Liver (tissue), 9 donors: ENCODE results near the gene MYG1. TPM values are rescaled to one million over a fixed set of nuclear protein-coding genes. Genes with fewer than 3 reads are reported as not detected.

Experiments
- DNase-seq: peaks from one replicate; pipeline ENCODE4 v3.0.0-alpha.2; 2017; ENCODE audit warnings: low spot score
- H3K27ac ChIP-seq, 2 donors: one replicate each; pipeline ENCODE4 v1.7.0; 2013; ENCODE audit warnings: inconsistent platforms in 2 of 2, low read length in 2 of 2, control low read depth in 1 of 2, low read depth in 1 of 2, mild to moderate bottlenecking in 1 of 2
- H3K27me3 ChIP-seq, 4 donors: one replicate each; pipeline versions ENCODE4 v1.6.1 to v1.7.0; 2013; ENCODE audit warnings: low read length in 3 of 4, inconsistent platforms in 1 of 4, mild to moderate bottlenecking in 1 of 4, moderate library complexity in 1 of 4; ENCODE audit not compliant: control insufficient read depth in 4 of 4, insufficient read depth in 4 of 4
- H3K36me3 ChIP-seq, 4 donors: one replicate each; pipeline versions ENCODE4 v1.6.1 to v1.7.0; 2013; ENCODE audit warnings: low read length in 3 of 4, mild to moderate bottlenecking in 3 of 4, low read depth in 1 of 4, moderate library complexity in 1 of 4; ENCODE audit not compliant: control insufficient read depth in 4 of 4, insufficient read depth in 3 of 4
- H3K4me1 ChIP-seq, 4 donors: one replicate each; pipeline versions ENCODE4 v1.6.1 to v1.7.0; 2013; ENCODE audit warnings: low read length in 3 of 4, mild to moderate bottlenecking in 3 of 4, moderate library complexity in 1 of 4; ENCODE audit not compliant: control insufficient read depth in 4 of 4, insufficient read depth in 4 of 4
- H3K4me3 ChIP-seq, 3 donors: one replicate each; pipeline versions ENCODE4 v1.6.1 to v1.7.0; 2013; ENCODE audit warnings: low read length in 3 of 3, control low read depth in 1 of 3, low read depth in 1 of 3, mild to moderate bottlenecking in 1 of 3
- H3K9ac ChIP-seq, 2 donors: one replicate each; pipeline ENCODE4 v1.7.0; 2013; ENCODE audit warnings: low read length in 2 of 2, mild to moderate bottlenecking in 2 of 2, moderate library complexity in 2 of 2, control low read depth in 1 of 2, low read depth in 1 of 2
- H3K9me3 ChIP-seq, 4 donors: one replicate each; pipeline versions ENCODE4 v1.6.1 to v1.7.0; 2013; ENCODE audit warnings: low read length in 3 of 4; ENCODE audit not compliant: control insufficient read depth in 4 of 4
- FOXA1 ChIP-seq: IDR thresholded peaks from 2 replicates; pipeline ENCODE4 v1.6.1; 2016; ENCODE audit warnings: antibody characterized with exemption
- FOXA2 ChIP-seq: IDR thresholded peaks from 2 replicates; pipeline ENCODE4 v1.6.1; 2016; ENCODE audit warnings: antibody characterized with exemption
- GABPA ChIP-seq, 2 donors: IDR thresholded peaks in 1 of 2; conservative IDR thresholded peaks in 1 of 2; 2 replicates each; pipeline ENCODE4 v1.6.1; 2016; ENCODE audit warnings: antibody characterized with exemption in 2 of 2, mild to moderate bottlenecking in 1 of 2, moderate library complexity in 1 of 2
- JUND ChIP-seq, 2 donors: IDR thresholded peaks; 2 replicates each; pipeline ENCODE4 v1.6.1; 2016; ENCODE audit warnings: antibody characterized with exemption in 2 of 2
- NR2F2 ChIP-seq: IDR thresholded peaks from 2 replicates; pipeline ENCODE4 v1.6.1; 2016; ENCODE audit warnings: antibody characterized with exemption
- RXRA ChIP-seq, 2 donors: IDR thresholded peaks; 2 replicates each; pipeline ENCODE4 v1.6.1; 2017 to 2018; ENCODE audit warnings: antibody characterized with exemption in 2 of 2, mild to moderate bottlenecking in 1 of 2
- TAF1 ChIP-seq: conservative IDR thresholded peaks from 2 replicates; pipeline ENCODE4 v1.6.1; 2016; ENCODE audit warnings: antibody characterized with exemption, mild to moderate bottlenecking
- YY1 ChIP-seq: IDR thresholded peaks from 2 replicates; pipeline ENCODE4 v1.6.1; 2016; ENCODE audit warnings: antibody characterized with exemption, mild to moderate bottlenecking
- WGBS: extraction: QIAGEN DNeasy Blood & Tissue Kit; methylation state at CpG from one replicate; pipeline ENCODE4 v1.1.7; 2013; 5-methylcytosine and 5-hydroxymethylcytosine counted together
- polyA plus RNA-seq, 2 donors: library from polyadenylated mRNA; stranded (reverse) in 1 of 2; unstranded in 1 of 2; fragments of 200-250 nt in 1 of 2; fragments of >200 nt in 1 of 2; fragmentation: Nextera tagmentation in 1 of 2; extraction: Ambion mirVana in 1 of 2; gene quantifications; one replicate each; pipeline versions ENCODE4 v1.2.1 to v1.2.3, GENCODE V29; 2013 to 2015
- total RNA-seq, 2 donors: library from RNA; depleted of rRNA; stranded (reverse); fragments of >200 nt; gene quantifications; one replicate each; pipeline ENCODE4 v1.2.3, GENCODE V29; 2014
- TF ChIP-seq, protein P1 (sequence below): IDR thresholded peaks from 2 replicates; pipeline ENCODE4 v1.6.1; 2016; ENCODE audit warnings: antibody characterized with exemption
- TF ChIP-seq, protein P2 (sequence below): IDR thresholded peaks from 2 replicates; pipeline ENCODE4 v1.6.1; 2016; ENCODE audit warnings: antibody characterized with exemption
- TF ChIP-seq, protein P3 (sequence below): fragments of 150-350 bp; IDR thresholded peaks from 2 replicates; pipeline ENCODE4 v1.5.1; 2017; ENCODE audit warnings: improper control_type of control experiment, low read depth, low read length; ENCODE audit not compliant: missing input control
- donor health status: healthy.
- donor health status: healthy.
- donor health status: healthy.
- donor health status: healthy.
- donor health status: healthy.

MYG1 gene
- total and polyA plus RNA-seq, 4 donors, result 15.0 to 28.0 (median 19.3) TPM

DNA sequence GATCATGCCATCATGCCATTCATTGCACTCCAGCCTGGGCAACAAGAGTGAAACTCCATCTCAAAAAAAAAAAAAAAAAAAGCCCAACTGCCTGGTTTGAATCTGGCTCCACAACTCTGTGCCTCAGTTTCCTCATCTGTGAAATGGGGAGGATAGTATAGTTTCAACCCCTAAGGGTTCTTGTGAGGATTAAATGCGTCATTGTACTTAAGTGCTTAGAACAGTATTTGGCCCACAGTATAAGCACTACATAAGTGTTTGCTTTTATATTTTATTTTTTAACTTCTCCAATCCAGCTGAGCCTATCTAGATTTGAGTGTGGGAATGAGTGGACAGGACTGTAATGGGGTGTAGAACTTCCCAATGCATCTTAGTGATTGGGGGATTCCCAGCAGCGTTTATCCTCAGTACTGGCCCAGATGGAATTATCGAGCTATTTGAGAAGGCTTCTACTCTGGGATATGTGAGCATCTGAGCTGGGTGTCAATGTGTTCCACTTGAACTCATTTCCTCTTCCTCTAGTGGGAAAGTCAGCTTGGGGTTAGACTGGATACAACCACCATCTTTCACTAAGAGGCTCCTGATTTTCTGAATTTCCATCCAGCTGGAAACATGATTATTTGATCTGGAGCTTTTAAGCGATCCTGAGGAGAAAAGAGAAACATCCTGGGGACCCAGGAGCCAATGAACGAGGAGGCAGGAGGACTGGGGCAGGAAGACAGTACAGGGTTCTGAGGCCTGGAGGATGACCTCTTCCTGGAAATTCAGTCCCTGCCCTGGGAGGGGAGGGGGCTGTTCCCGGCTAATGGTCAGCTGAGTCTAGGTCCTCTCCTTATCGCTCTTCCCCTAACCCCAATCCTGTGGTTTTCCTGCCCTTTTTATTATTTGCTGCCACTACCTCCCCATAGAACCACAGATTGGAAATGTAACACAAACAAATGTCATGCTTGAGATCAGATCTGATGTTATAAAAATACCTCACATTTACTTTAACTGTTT lies 40.7 kb upstream of the MYG1 start:
- no peak overlapping the region for H3K9ac ChIP-seq
- no peak overlapping the region for H3K4me3 ChIP-seq
- H3K27ac ChIP-seq, result no peak overlapping the region
- no peaks in the 10 kb centered on the region for H3K9me3 ChIP-seq
- H3K36me3 ChIP-seq, result no peaks in the 10 kb centered on the region
- 66% methylated on average over 7 of the region's 7 CpGs for whole genome bisulfite sequencing
- TF ChIP-seq, protein P1, sequence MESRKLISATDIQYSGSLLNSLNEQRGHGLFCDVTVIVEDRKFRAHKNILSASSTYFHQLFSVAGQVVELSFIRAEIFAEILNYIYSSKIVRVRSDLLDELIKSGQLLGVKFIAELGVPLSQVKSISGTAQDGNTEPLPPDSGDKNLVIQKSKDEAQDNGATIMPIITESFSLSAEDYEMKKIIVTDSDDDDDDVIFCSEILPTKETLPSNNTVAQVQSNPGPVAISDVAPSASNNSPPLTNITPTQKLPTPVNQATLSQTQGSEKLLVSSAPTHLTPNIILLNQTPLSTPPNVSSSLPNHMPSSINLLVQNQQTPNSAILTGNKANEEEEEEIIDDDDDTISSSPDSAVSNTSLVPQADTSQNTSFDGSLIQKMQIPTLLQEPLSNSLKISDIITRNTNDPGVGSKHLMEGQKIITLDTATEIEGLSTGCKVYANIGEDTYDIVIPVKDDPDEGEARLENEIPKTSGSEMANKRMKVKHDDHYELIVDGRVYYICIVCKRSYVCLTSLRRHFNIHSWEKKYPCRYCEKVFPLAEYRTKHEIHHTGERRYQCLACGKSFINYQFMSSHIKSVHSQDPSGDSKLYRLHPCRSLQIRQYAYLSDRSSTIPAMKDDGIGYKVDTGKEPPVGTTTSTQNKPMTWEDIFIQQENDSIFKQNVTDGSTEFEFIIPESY, result no peak
- TF ChIP-seq NR2F2, result peak; percentile 53
- DNase-seq, result no peak
- H3K27me3 ChIP-seq, result no peaks in the 10 kb centered on the region
- H3K4me1 ChIP-seq, result no peaks in the 10 kb centered on the region

DNA sequence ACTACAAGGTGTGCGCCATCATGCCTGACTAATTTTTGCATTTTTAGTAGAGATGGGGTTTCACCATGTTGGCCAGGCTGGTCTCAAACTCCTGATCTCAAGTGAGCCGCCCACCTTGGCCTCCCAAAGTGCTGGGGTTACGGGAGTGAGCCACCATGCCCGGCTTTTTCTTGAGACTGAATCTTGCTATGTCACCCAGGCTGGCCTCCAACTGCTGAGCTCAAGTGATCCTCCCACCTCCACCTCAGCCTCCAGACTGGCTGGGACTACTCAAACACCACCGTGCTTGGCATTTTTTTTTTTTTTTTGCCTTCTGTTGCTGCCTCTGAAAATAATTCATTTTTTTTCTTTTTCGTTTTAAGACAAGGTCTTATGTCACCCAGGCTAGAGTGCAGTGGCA lies 39.6 kb upstream of the MYG1 start:
- Histone ChIP-seq H3K27ac (no peak overlapping the region), H3K4me3 (no peak overlapping the region), H3K36me3 (no peaks in the 10 kb centered on the region), H3K9ac (no peak overlapping the region), H3K9me3 (no peaks in the 10 kb centered on the region), H3K4me1 (no peaks in the 10 kb centered on the region), H3K27me3 (no peaks in the 10 kb centered on the region)
- no peak for DNase-seq
- 92% methylated on average over 6 of the region's 6 CpGs for WGBS
- TF ChIP-seq YY1 (no peak), FOXA1 (no peak), GABPA (IDR thresholded peaks at IDR 0.05 in 1 of 2, conservative IDR thresholded peaks at IDR 0.05 in 1 of 2) (no peak), RXRA (IDR thresholded peaks at IDR 0.05) (no peak), FOXA2 (no peak), JUND (IDR thresholded peaks at IDR 0.05) (no peak), TAF1 (no peak)
- TF ChIP-seq, protein P2, sequence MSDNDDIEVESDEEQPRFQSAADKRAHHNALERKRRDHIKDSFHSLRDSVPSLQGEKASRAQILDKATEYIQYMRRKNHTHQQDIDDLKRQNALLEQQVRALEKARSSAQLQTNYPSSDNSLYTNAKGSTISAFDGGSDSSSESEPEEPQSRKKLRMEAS, result no peak
- TF ChIP-seq, protein P1, result no peak
- TF ChIP-seq, protein P3, sequence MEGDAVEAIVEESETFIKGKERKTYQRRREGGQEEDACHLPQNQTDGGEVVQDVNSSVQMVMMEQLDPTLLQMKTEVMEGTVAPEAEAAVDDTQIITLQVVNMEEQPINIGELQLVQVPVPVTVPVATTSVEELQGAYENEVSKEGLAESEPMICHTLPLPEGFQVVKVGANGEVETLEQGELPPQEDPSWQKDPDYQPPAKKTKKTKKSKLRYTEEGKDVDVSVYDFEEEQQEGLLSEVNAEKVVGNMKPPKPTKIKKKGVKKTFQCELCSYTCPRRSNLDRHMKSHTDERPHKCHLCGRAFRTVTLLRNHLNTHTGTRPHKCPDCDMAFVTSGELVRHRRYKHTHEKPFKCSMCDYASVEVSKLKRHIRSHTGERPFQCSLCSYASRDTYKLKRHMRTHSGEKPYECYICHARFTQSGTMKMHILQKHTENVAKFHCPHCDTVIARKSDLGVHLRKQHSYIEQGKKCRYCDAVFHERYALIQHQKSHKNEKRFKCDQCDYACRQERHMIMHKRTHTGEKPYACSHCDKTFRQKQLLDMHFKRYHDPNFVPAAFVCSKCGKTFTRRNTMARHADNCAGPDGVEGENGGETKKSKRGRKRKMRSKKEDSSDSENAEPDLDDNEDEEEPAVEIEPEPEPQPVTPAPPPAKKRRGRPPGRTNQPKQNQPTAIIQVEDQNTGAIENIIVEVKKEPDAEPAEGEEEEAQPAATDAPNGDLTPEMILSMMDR, result no peak
